ENCODE data around the gene ZEB2. TPM values are rescaled to one million over a fixed set of nuclear protein-coding genes. Genes with fewer than 3 reads are reported as not detected.

The ZEB2 gene
- total RNA-seq, 1 donor from 2014 or later = 0.26 TPM

- Histone ChIP-seq H3K36me3 (ENCODE audit: control insufficient read depth, insufficient read depth, low read length) (no peaks in the 10 kb centered on the region), H3K4me3 (ENCODE audit: low read depth, low read length) (no peak overlapping the region), H3K27me3 (ENCODE audit: control insufficient read depth, insufficient read depth, low read length) (no peaks in the 10 kb centered on the region)
- FAIRE-seq (no peak), DNase-seq (ENCODE audit: low read depth) (no peak)
- TF ChIP-seq CTCF (IDR thresholded peaks at IDR 0.05; ENCODE audit: insufficient read depth, low read length, severe bottlenecking) = no peak
Measured at GRCh38 chr2:144461308-144461766, 58.6 kb downstream of the ZEB2 start.

- TF ChIP-seq CTCF (IDR thresholded peaks at IDR 0.05; ENCODE audit: insufficient read depth, low read length, severe bottlenecking) = no peak
- no peak for DNase-seq (ENCODE audit: low read depth)
- no peaks in the 10 kb centered on the region for H3K27me3 ChIP-seq (ENCODE audit: control insufficient read depth, insufficient read depth, low read length)
- FAIRE-seq = no peak
- H3K36me3 ChIP-seq (ENCODE audit: control insufficient read depth, insufficient read depth, low read length) = no peaks in the 10 kb centered on the region
- no peak overlapping the region for H3K4me3 ChIP-seq (ENCODE audit: low read depth, low read length)
Measured at GRCh38 chr2:144460727-144461307, 59.1 kb downstream of the ZEB2 start.

GRCh38 chr2:144459937-144460336, 60.0 kb downstream of the ZEB2 start:
- no peak for TF ChIP-seq CTCF (IDR thresholded peaks at IDR 0.05; ENCODE audit: insufficient read depth, low read length, severe bottlenecking)

GRCh38 chr2:144459286-144459685, 60.6 kb downstream of the ZEB2 start:
- DNase-seq (ENCODE audit: low read depth) = no peak
- Histone ChIP-seq H3K27me3 (ENCODE audit: control insufficient read depth, insufficient read depth, low read length) (no peaks in the 10 kb centered on the region), H3K4me3 (ENCODE audit: low read depth, low read length) (no peak overlapping the region), H3K36me3 (ENCODE audit: control insufficient read depth, insufficient read depth, low read length) (no peaks in the 10 kb centered on the region)
- FAIRE-seq = no peak
- TF ChIP-seq CTCF (IDR thresholded peaks at IDR 0.05; ENCODE audit: insufficient read depth, low read length, severe bottlenecking) = no peak

More at GRCh38 chr2:144459937-144460336, 60.0 kb downstream of the ZEB2 start:
- DNase-seq (ENCODE audit: low read depth) (no peak), FAIRE-seq (no peak)
- Histone ChIP-seq H3K36me3 (ENCODE audit: control insufficient read depth, insufficient read depth, low read length) (no peaks in the 10 kb centered on the region), H3K4me3 (ENCODE audit: low read depth, low read length) (no peak overlapping the region), H3K27me3 (ENCODE audit: control insufficient read depth, insufficient read depth, low read length) (no peaks in the 10 kb centered on the region)

- DNase-seq (ENCODE audit: low read depth) (no peak), FAIRE-seq (no peak)
- Histone ChIP-seq H3K27me3 (ENCODE audit: control insufficient read depth, insufficient read depth, low read length) (no peaks in the 10 kb centered on the region), H3K4me3 (ENCODE audit: low read depth, low read length) (no peak overlapping the region), H3K36me3 (ENCODE audit: control insufficient read depth, insufficient read depth, low read length) (no peaks in the 10 kb centered on the region)
- TF ChIP-seq CTCF (IDR thresholded peaks at IDR 0.05; ENCODE audit: insufficient read depth, low read length, severe bottlenecking) = no peak
Measured at GRCh38 chr2:144458541-144458940, 61.4 kb downstream of the ZEB2 start.

- peak; percentile 76 for DNase-seq (ENCODE audit: low read depth)
- no peak for TF ChIP-seq CTCF (IDR thresholded peaks at IDR 0.05; ENCODE audit: insufficient read depth, low read length, severe bottlenecking)
- no peaks in the 10 kb centered on the region for H3K27me3 ChIP-seq (ENCODE audit: control insufficient read depth, insufficient read depth, low read length)
- FAIRE-seq = no peak
- no peak overlapping the region for H3K4me3 ChIP-seq (ENCODE audit: low read depth, low read length)
- H3K36me3 ChIP-seq (ENCODE audit: control insufficient read depth, insufficient read depth, low read length) = no peaks in the 10 kb centered on the region
Measured at GRCh38 chr2:144456680-144457079, 63.2 kb downstream of the ZEB2 start.

Measured in bronchial epithelial cell (primary cell).